ENCODE results near the gene TGFBRAP1.
"Not testable (repeated sequence)": the region's sequence is repeated elsewhere in the genome, so short reads cannot be mapped to it uniquely, and the experiment has no call there.

The TGFBRAP1 gene

GRCh38 chr2:105271393-105272045 is 58.0 kb downstream of the TGFBRAP1 start:
- DNase-seq (ENCODE audit: low read depth): no peak

GRCh38 chr2:105269426-105269825 is 60.1 kb downstream of the TGFBRAP1 start:
- no peak for DNase-seq (ENCODE audit: low read depth)

- DNase-seq (ENCODE audit: low read depth): no peak
These were observed 66.9 kb downstream of the TGFBRAP1 start for GRCh38 chr2:105262651-105263091.

- DNase-seq (ENCODE audit: low read depth): no peak
These were observed 68.5 kb downstream of the TGFBRAP1 start for GRCh38 chr2:105261061-105261460.

- DNase-seq (ENCODE audit: low read depth): no peak
These were observed 70.6 kb downstream of the TGFBRAP1 start for GRCh38 chr2:105258835-105259350.

GRCh38 chr2:105257981-105258380 is 71.6 kb downstream of the TGFBRAP1 start:
- no peak for DNase-seq (ENCODE audit: low read depth)

- no peak for DNase-seq (ENCODE audit: low read depth)
These were observed 73.0 kb downstream of the TGFBRAP1 start for GRCh38 chr2:105256431-105257047.

GRCh38 chr2:105255979-105256378 is 73.6 kb downstream of the TGFBRAP1 start:
- no peak for DNase-seq (ENCODE audit: low read depth)

- DNase-seq (ENCODE audit: low read depth): no peak
These were observed 74.9 kb downstream of the TGFBRAP1 start for GRCh38 chr2:105254531-105255210.

GRCh38 chr2:105252271-105252670 is 77.3 kb downstream of the TGFBRAP1 start:
- DNase-seq (ENCODE audit: low read depth): no peak

- not testable (repeated sequence) for DNase-seq (ENCODE audit: low read depth)
These were observed 78.4 kb downstream of the TGFBRAP1 start for GRCh38 chr2:105251016-105251648.

- DNase-seq (ENCODE audit: low read depth): no peak
These were observed 79.6 kb downstream of the TGFBRAP1 start for GRCh38 chr2:105249891-105250290.

GRCh38 chr2:105249181-105249580 is 80.4 kb downstream of the TGFBRAP1 start:
- no peak for DNase-seq (ENCODE audit: low read depth)

- DNase-seq (ENCODE audit: low read depth): no peak
These were observed 81.0 kb downstream of the TGFBRAP1 start for GRCh38 chr2:105248316-105249070.

- DNase-seq (ENCODE audit: low read depth): no peak
These were observed 85.1 kb downstream of the TGFBRAP1 start for GRCh38 chr2:105244451-105244850.

GRCh38 chr2:105243961-105244360 is 85.6 kb downstream of the TGFBRAP1 start:
- DNase-seq (ENCODE audit: low read depth): no peak

GRCh38 chr2:105242286-105242993 is 87.1 kb downstream of the TGFBRAP1 start:
- no peak for DNase-seq (ENCODE audit: low read depth)

- DNase-seq (ENCODE audit: low read depth): no peak
These were observed 88.1 kb downstream of the TGFBRAP1 start, which contains the start of gene GPR45 for GRCh38 chr2:105241443-105241842. TSS of gene GPR45 (plus strand) at chr2:105241743. CDS start at chr2:105241859, 116 bp downstream.

GRCh38 chr2:105239924-105240323 is 89.6 kb downstream of the TGFBRAP1 start:
- no peak for DNase-seq (ENCODE audit: low read depth)

GRCh38 chr2:105238664-105239240 is 90.8 kb downstream of the TGFBRAP1 start:
- no peak for DNase-seq (ENCODE audit: low read depth)
